Stimulated activated CD4-positive, alpha-beta T cell treated with anti-CD3 and anti-CD28 coated beads, Interleukin-2, amount 100 ng/mL, for 24 hours (primary cell): ENCODE measurements around the gene PTRH1.

Source experiments
- DNase-seq, 2 donors: peaks; one replicate each; pipeline ENCODE4 v3.0.0-alpha.2; 2020

PTRH1 gene

GRCh38 chr9:127716412-127716811 is 949 bp upstream of the PTRH1 start:
- no peak for DNase-seq

DNA sequence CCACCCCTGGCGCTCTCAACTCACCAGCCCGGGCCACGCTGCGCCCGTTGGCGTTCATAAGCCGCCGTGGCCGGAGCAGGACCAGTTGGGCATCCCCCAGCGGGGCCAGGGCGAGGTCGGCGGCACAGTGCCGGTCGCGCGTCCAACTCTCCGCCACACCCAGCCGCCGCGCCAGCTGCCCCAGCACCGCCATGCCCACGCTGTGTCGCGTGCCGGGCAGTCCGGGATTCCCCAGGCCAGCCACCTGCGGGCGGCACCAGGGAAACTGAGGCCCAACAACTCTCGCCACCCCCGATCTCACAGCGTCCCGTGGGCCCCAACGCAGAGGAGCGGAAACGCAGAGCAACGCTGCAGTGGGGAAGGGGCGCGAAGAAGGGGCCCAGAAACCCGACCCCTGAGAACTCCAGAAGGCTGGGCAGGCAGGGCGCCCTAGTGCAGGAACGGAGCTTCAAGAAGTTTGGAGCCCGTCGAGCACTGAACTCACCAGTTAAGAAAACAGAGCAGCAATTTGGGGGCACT is 453 bp downstream of the PTRH1 start:
- no peak for DNase-seq

GRCh38 chr9:127714020-127714750 is 1.3 kb downstream of the PTRH1 start:
- DNase-seq, result no peak

DNA sequence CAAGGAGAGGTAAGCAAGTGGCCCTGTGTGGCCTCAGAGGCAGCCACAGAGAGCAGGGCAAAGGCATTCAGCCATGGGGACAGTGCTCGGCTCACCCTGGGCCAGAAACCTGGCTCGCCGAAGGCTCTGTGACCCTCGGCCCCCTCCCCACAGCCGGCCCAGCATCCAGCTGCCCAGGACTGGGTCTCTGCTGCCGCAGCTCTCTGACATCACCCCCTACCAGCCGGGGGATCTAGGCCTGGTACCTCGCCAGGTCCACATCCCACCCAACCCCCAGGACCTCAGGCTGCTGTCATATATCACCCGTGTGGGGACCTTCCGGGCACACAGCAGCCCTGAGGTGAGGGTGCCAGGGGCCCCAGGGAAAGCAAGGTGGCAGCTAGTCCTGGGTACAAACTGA is 2.6 kb downstream of the PTRH1 start:
- DNase-seq, result no peak

DNA sequence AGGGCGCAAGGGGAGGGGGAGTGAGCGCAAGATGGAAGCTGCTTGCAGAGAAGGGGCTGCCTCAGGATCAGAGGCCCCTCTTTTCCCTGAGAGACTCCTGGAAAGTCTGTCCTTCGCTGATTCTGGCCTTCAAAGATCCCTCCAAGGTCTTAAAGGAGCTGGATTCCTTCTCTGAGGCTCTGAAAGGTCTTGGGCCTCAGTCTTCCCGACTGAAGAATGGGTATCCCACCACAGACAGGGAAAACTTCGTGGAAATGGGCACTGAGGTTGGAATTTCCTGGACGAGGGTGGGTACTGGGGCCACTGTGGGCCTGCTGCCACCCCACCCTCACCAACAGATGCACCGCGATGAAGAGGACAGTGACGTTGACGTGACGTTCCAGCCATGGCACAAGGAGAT is 3.1 kb downstream of the PTRH1 start:
- DNase-seq, result no peak

DNA sequence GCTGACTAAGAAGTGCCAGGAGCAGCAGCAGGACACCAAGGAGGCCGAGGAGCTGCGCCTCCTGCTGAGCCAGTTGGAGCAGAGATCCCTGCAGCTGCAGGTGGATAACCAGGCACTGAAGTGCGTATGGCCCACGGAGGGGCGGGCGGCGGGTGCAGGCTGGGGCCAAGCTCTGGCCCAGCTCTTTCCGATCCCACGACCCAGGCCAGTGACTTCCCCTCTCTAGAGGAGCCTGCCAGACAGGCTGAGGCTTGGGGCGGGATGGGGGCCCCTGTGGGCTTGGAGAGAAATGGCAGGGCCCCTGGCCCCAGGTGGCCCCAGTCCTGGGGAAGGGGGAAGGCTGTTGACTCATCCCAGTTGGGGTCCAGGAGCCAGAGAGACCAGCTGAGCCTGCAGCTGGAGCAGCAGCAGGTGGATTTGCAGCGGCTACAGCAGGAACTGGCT is 3.6 kb downstream of the PTRH1 start:
- DNase-seq, result no peak

DNA sequence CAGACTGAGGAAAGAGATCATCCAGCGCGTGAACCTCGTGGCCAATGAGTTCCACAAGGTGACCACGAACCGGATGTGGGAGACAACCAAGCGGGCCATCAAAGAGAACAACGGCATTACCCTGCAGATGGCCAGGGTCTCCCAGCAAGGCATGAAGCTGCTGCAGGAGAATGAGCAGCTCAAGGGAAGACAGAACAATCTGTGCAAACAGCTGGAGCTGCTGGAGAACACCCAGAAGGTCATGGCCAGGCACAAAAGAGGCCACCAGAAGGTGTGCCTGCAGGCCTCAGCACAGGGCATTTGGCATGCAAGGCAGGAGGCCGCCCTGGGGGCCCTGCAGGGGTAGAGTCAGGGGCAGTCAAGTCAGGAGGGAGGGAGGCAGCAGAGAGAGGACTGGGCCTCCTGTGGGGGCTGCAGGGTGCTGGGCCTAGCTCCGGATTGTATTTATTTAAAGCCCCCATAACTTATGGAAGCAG is 4.2 kb downstream of the PTRH1 start:
- DNase-seq, result no peak

GRCh38 chr9:127710204-127710783 is 5.2 kb downstream of the PTRH1 start:
- no peak for DNase-seq

GRCh38 chr9:127708952-127709587 is 6.4 kb downstream of the PTRH1 start:
- DNase-seq, result no peak

DNA sequence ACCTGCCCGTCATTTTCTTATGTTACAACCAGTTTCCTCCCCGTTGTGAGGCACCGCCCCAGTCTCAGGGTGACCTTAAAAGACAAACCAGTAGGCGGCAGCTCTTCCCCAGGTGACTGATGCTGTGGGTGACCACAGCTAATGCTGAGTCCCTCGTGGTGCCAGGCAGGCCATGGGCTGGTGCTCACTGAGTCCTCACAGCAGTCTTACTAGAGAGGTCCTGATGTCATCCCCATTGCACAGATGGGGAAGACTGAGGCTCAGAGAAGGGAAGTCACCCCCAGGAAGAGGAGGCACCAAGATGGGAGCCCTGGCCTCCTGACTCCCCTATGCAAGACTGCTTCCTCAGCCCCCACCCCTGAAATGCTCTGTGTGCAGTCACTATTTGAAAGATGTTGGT is 7.7 kb downstream of the PTRH1 start:
- DNase-seq, result peak; percentile 27 to 29

DNA sequence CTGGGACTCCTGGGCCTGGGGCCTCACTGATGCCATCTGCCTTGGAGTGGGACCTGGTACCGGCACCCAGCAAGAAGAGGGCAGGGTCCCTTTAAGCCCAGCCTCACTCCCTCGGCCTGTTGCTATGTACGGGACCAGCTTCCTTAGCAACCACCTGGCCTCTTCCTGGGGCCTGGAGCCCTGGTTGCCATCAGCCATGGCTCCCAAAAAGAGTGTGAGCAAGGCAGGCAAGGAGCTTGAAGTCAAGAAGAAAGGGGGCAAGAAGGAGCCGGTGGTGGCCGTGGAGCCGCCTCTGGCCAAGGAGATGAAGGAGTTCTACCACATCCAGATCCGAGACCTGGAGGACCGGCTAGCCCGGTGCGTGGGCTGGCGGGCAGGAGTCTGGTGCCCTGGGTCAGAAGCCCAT is 8.6 kb downstream of the PTRH1 start, which contains the start of gene CFAP157:
CFAP157 (plus strand) TSS at position 153 of the 406 bp plus-strand sequence; CDS start at position 197, 44 bp downstream.
- DNase-seq, result no peak

DNA sequence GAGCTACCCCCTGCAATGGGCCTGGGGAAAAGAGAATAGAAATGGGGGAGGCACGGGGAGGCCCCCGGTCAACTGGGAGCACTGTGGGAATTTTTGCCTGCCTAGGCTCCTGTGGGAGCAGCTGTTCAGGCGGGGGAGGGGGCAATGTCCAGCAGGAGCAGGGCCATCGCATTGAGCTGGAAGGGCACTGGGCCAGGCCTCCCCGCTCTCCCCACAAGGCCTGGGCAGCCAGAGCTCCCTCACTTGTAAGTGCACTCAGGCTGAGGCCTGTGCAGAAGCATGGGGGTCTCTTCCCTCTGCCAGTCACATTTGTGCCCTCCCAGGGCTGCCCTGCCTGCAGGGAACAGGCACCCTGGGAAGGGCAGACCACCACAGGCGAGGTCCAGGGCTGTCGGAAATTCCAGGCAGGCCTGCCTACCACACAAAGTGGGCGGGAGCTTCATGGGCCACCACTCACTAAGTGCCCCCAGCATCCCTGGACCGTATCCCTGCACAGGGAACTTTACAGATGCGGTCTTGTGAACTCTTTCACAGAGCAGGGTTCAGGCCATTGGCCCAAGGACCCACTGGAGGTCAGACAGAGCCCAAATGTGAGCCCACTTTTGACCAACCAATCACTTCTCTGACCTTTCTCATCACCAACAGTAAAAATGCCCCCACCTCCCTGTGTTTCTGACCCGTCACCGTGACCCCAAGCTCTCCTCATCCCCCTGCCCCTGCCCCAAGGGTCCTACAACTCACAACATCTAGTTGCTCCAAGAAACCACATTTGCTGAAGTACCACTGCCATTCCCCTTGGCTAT is 9.7 kb downstream of the PTRH1 start:
- no peak for DNase-seq

DNA sequence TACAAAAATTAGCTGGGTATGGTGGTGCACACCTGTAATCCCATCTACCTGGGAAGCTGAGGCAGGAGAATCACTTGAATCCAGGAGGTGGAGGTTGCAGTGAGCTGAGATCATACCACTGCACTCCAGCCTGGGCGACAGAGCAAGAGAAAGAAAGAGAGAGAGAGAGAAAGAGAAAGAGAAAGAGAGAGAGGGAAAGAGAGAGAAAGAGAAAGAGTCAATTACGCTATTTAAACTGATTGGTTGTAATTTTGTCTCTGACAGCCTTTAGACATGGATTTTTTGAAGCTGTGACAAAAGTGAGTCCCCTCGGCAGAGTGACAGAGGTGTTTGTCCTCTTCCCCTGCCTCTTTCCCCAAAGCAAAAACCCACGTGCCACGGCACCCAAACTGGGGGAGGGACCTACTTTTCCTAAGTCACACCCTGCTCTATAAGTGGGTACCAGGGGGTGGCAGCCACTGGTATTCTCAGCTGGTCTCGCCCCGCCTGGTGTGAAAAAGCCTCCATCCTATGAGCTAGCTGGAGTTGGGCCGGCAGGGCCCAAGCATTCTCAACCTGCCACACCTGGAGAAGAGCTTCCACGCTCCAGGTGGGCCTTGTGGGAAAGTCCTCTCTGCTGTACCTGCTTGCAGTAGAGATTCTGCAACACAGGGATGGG is 12.0 kb downstream of the PTRH1 start:
- DNase-seq, result no peak

DNA sequence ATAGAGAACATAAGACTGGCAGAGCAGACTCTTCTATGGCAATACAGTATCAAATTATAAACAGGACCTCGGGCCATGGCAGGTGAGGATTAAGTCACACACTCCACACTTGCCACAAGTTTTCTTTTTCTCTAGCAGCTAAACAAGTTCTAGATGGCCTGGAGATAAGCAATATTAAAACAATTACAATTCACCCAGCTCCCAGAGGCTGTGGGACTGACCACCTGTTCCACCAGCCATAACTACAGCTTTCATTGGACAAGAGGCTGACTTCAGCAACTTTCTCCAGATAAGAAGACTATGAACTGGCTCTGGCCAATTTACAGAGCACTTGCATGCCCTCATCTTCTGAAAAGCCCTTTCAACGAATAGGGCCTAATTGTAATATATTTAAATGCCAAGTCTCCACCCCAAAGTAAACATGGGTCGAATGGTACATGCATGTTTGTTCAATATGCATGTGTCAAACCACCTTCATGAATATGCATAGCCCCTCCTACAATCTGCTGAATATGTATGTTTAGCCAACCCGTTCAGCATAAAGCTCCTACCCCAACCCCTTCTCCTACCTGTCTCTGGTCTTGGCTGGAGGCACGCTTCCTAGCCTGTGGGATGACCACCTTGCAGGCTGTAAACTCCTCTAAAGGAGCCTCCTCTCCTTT is 14.7 kb downstream of the PTRH1 start:
- DNase-seq, result no peak

- no peak for DNase-seq
Observed at GRCh38 chr9:127700140-127700539, 15.3 kb downstream of the PTRH1 start.

- DNase-seq, result peak; percentile 85 to 89
Observed at GRCh38 chr9:127698985-127699670, 16.3 kb downstream of the PTRH1 start.

DNA sequence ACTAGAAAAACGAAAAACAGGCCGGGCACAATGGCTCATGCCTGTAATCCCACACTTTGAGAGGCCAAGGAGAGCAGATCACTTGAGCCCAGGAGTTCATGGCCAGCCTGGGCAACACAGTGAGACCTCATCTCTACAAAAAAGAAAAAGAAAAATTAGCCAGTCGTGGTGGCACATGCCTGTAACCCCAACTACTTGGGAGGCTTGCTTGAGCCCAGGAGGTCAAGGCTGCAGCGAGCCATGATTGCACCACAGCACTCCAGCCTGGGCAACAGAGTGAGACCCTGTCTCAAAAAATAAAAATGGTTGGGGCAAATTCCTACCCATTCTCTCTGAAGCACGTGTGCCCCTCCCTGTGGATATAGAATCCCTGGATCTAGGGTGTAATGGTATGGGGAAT is 17.1 kb downstream of the PTRH1 start:
- DNase-seq, result no peak

GRCh38 chr9:127697575-127697974 is 17.9 kb downstream of the PTRH1 start:
- no peak for DNase-seq

- no peak for DNase-seq
Observed at GRCh38 chr9:127694890-127695720, 20.4 kb downstream of the PTRH1 start.

DNA sequence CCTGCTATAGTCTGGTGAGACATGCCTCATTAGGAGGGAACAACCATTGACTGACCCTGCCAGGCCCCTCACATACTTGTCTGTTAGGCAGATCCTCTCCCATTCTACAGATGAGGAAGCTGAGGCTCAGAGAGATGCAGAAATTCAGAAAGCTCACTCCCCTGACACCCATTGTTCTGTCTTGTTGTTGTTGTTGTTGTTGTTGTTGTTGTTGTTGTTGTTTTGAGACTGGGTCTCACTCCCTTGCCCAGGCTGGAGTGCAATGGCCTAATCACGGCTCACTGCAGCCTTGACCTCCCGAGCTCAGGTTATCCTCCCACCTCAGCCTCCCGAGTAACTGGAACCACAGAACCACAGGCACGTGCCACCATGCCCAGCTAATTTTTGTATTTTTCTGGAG is 21.8 kb downstream of the PTRH1 start:
- no peak for DNase-seq
